ENCODE measurements around the gene NFE2L1. TPM values are rescaled to one million over a fixed set of nuclear protein-coding genes. Genes with fewer than 3 reads are reported as not detected.

The NFE2L1 gene
- total RNA-seq, 3 donors from 2014 or later, result 182 to 275 (median 247) TPM

DNA sequence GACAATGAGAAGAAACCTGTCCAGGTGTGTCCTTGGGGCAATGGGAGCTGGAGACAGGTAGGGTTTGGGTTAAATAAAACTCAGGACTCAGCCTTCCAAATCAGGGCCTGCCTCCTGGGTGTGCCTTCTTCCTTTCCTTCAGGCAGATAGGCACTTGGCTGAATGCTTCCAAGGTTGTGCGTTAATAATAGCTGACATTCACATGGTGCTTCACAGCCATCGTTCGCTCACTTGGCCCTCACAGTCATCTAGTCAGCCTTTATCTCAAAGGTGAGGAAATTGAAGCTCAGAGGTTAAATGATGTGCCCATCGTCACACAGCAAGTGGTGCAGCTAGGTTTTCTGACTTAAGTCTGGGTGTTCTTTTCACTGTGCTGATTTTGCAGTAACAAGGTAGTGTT, 9.5 kb downstream of the NFE2L1 start:
- Histone ChIP-seq H3K36me3 (ENCODE audit: low read depth) (peaks cover 17% of the 10 kb centered on the region), H3K4me3 (no peak overlapping the region), H3K4me1 (ENCODE audit: low read depth) (peaks cover 24% of the 10 kb centered on the region), H3K9me3 (no peaks in the 10 kb centered on the region)
- intact Hi-C loops (cut with DNase I, micrococcal nuclease), result no loop called here
- ATAC-seq, result no peak
- TF ChIP-seq, protein P1, sequence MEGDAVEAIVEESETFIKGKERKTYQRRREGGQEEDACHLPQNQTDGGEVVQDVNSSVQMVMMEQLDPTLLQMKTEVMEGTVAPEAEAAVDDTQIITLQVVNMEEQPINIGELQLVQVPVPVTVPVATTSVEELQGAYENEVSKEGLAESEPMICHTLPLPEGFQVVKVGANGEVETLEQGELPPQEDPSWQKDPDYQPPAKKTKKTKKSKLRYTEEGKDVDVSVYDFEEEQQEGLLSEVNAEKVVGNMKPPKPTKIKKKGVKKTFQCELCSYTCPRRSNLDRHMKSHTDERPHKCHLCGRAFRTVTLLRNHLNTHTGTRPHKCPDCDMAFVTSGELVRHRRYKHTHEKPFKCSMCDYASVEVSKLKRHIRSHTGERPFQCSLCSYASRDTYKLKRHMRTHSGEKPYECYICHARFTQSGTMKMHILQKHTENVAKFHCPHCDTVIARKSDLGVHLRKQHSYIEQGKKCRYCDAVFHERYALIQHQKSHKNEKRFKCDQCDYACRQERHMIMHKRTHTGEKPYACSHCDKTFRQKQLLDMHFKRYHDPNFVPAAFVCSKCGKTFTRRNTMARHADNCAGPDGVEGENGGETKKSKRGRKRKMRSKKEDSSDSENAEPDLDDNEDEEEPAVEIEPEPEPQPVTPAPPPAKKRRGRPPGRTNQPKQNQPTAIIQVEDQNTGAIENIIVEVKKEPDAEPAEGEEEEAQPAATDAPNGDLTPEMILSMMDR (IDR thresholded peaks at IDR 0.05), result no peak
- no peak for DNase-seq

DNA sequence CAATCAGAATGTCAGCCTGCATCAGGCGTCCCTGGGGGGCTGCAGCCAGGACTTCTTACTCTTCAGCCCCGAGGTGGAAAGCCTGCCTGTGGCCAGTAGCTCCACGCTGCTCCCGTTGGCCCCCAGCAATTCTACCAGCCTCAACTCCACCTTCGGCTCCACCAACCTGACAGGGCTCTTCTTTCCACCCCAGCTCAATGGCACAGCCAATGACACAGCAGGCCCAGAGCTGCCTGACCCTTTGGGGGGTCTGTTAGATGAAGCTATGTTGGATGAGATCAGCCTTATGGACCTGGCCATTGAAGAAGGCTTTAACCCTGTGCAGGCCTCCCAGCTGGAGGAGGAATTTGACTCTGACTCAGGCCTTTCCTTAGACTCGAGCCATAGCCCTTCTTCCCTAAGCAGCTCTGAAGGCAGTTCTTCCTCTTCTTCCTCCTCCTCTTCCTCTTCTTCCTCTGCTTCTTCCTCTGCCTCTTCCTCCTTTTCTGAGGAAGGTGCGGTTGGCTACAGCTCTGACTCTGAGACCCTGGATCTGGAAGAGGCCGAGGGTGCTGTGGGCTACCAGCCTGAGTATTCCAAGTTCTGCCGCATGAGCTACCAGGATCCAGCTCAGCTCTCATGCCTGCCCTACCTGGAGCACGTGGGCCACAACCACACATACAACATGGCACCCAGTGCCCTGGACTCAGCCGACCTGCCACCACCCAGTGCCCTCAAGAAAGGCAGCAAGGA, 10.4 kb downstream of the NFE2L1 start:
- Histone ChIP-seq H3K4me3 (no peak overlapping the region), H3K4me1 (ENCODE audit: low read depth) (peaks cover 14% of the 10 kb centered on the region), H3K36me3 (ENCODE audit: low read depth) (peaks cover 17% of the 10 kb centered on the region), H3K9me3 (no peaks in the 10 kb centered on the region)
- no peak for ATAC-seq
- TF ChIP-seq, protein P1 (IDR thresholded peaks at IDR 0.05), result no peak
- intact Hi-C loops (cut with DNase I, micrococcal nuclease), result no loop called here
- DNase-seq, result no peak

DNA sequence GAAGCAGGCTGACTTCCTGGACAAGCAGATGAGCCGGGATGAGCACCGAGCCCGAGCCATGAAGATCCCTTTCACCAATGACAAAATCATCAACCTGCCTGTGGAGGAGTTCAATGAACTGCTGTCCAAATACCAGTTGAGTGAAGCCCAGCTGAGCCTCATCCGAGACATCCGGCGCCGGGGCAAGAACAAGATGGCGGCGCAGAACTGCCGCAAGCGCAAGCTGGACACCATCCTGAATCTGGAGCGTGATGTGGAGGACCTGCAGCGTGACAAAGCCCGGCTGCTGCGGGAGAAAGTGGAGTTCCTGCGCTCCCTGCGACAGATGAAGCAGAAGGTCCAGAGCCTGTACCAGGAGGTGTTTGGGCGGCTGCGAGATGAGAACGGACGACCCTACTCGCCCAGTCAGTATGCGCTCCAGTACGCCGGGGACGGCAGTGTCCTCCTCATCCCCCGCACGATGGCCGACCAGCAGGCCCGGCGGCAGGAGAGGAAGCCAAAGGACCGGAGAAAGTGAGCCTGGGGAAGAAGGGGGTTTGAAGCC, 11.0 kb downstream of the NFE2L1 start:
- no peaks in the 10 kb centered on the region for H3K9me3 ChIP-seq
- TF ChIP-seq, protein P1 (IDR thresholded peaks at IDR 0.05), result no peak
- peaks cover 8% of the 10 kb centered on the region for H3K4me1 ChIP-seq (ENCODE audit: low read depth)
- intact Hi-C loops (cut with DNase I, micrococcal nuclease), result no loop called here
- peaks cover 17% of the 10 kb centered on the region for H3K36me3 ChIP-seq (ENCODE audit: low read depth)
- H3K4me3 ChIP-seq, result no peak overlapping the region
- no peak for DNase-seq
- no peak for ATAC-seq

DNA sequence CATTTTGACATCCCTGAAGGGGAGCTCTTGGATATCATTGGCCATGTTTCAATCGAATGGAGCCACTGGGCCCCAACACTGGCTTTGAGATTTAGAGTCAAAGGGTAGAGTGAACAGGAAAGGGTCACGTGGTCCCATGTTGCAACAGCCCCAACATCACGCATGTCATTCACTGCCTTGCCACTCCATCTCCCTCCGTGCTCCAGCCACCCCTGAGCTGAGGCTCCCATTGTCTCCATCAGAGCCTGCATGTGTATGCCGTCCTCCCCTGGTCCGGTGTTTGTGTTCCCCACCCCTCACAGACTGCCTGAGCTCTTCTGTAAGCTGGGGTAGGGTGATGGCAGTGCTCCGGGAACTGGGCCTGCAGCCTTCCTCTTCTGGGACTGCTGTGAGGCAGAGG, 12.1 kb downstream of the NFE2L1 start:
- H3K4me3 ChIP-seq, result no peak overlapping the region
- peaks cover 17% of the 10 kb centered on the region for H3K36me3 ChIP-seq (ENCODE audit: low read depth)
- intact Hi-C loops (cut with DNase I, micrococcal nuclease), result no loop called here
- no peak for ATAC-seq
- TF ChIP-seq, protein P1 (IDR thresholded peaks at IDR 0.05), result no peak
- no peak for DNase-seq
- peaks cover 2% of the 10 kb centered on the region for H3K4me1 ChIP-seq (ENCODE audit: low read depth)
- H3K9me3 ChIP-seq, result no peaks in the 10 kb centered on the region

DNA sequence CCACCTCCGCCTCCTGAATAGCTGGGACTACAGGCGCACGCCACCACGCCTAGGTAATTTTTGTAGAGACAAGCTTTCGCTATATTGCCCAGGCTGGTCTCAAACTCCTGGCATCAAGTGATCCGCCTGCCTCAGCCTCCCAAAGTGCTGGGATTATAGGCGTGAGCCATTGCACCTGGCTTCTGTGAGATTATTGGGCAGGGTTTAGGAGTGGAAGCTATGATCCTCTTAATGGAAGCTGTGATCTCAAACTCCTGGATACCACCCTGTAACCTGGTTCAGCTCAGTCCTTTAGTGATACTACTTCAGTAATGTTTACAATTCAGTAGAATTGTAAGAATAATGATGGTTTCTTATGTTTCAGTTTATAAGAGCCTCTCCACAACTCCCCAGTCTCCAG, 14.1 kb downstream of the NFE2L1 start:
- intact Hi-C loops (cut with DNase I, micrococcal nuclease), result no loop called here
- TF ChIP-seq, protein P1 (IDR thresholded peaks at IDR 0.05), result no peak
- ATAC-seq, result no peak
- no peak for DNase-seq
- Histone ChIP-seq H3K4me3 (no peak overlapping the region), H3K4me1 (ENCODE audit: low read depth) (no peaks in the 10 kb centered on the region), H3K9me3 (no peaks in the 10 kb centered on the region), H3K36me3 (ENCODE audit: low read depth) (peaks cover 14% of the 10 kb centered on the region)

Measured in mucosa of descending colon (tissue), 3 donors.